ENCODE results near the gene VWA8. TPM values are rescaled to one million over a fixed set of nuclear protein-coding genes. Genes with fewer than 3 reads are reported as not detected.
"Not testable (repeated sequence)": the region's sequence is repeated elsewhere in the genome, so short reads cannot be mapped to it uniquely, and the experiment has no call there.

The VWA8 gene
- total RNA-seq, 1 donor from 2014 or later: 11.5 TPM

GRCh38 chr13:41962994-41963393, 2.1 kb upstream of the VWA8 start:
- peak; percentile 89 for ATAC-seq

GRCh38 chr13:41961466-41961760, 504 bp upstream of the VWA8 start:
- ATAC-seq: no peak

- ATAC-seq: peak; percentile 46
Measured at GRCh38 chr13:41960211-41960636, 685 bp downstream of the VWA8 start.

- no peak for ATAC-seq
Measured at GRCh38 chr13:41956272-41956671, 4.6 kb downstream of the VWA8 start.

GRCh38 chr13:41955605-41956004, 5.3 kb downstream of the VWA8 start:
- peak; percentile 24 for ATAC-seq

- ATAC-seq: no peak
Measured at GRCh38 chr13:41954226-41954625, 6.7 kb downstream of the VWA8 start.

- ATAC-seq: no peak
Measured at GRCh38 chr13:41952749-41953148, 8.2 kb downstream of the VWA8 start.

- ATAC-seq: not testable (repeated sequence)
Measured at GRCh38 chr13:41949104-41949503, 11.8 kb downstream of the VWA8 start.

- no peak for ATAC-seq
Measured at GRCh38 chr13:41945926-41946325, 15.0 kb downstream of the VWA8 start.

GRCh38 chr13:41944635-41945397, 16.1 kb downstream of the VWA8 start:
- no peak for ATAC-seq

GRCh38 chr13:41944229-41944628, 16.7 kb downstream of the VWA8 start:
- ATAC-seq: no peak

GRCh38 chr13:41942462-41943094, 18.3 kb downstream of the VWA8 start:
- ATAC-seq: no peak

- ATAC-seq: no peak
Measured at GRCh38 chr13:41941174-41941573, 19.7 kb downstream of the VWA8 start.

- ATAC-seq: no peak
Measured at GRCh38 chr13:41939398-41939797, 21.5 kb downstream of the VWA8 start.

GRCh38 chr13:41938918-41939317, 22.0 kb downstream of the VWA8 start:
- ATAC-seq: no peak

- ATAC-seq: no peak
Measured at GRCh38 chr13:41937388-41937787, 23.5 kb downstream of the VWA8 start.

- no peak for ATAC-seq
Measured at GRCh38 chr13:41935501-41935900, 25.4 kb downstream of the VWA8 start.

- no peak for ATAC-seq
Measured at GRCh38 chr13:41934994-41935393, 25.9 kb downstream of the VWA8 start.

- no peak for ATAC-seq
Measured at GRCh38 chr13:41934120-41934519, 26.8 kb downstream of the VWA8 start.

GRCh38 chr13:41931337-41931736, 29.6 kb downstream of the VWA8 start:
- ATAC-seq: no peak

GRCh38 chr13:41930154-41930553, 30.8 kb downstream of the VWA8 start:
- no peak for ATAC-seq

GRCh38 chr13:41928323-41928722, 32.6 kb downstream of the VWA8 start:
- ATAC-seq: no peak

GRCh38 chr13:41925014-41925413, 35.9 kb downstream of the VWA8 start:
- ATAC-seq: no peak

GRCh38 chr13:41922894-41923293, 38.0 kb downstream of the VWA8 start:
- ATAC-seq: not testable (repeated sequence)
